ENCODE results near the gene GNAS.
"Not testable (repeated sequence)": the region's sequence is repeated elsewhere in the genome, so short reads cannot be mapped to it uniquely, and the experiment has no call there.

Gene GNAS

GRCh38 chr20:58852543-58853271, at the start of gene GNAS:
Gene GNAS (plus strand): TSS chr20:58852716.
- peak in 25 of 56 donors; percentile 7 to 51 (median 21) for DNase-seq

- no peak for DNase-seq
These were observed 49.0 kb upstream of the GNAS start for GRCh38 chr20:58803533-58803932.

- DNase-seq: no peak
These were observed 44.7 kb upstream of the GNAS start for GRCh38 chr20:58807801-58808200.

- no peak for DNase-seq
These were observed 44.1 kb upstream of the GNAS start for GRCh38 chr20:58808271-58809046.

- peak in 4 of 56 donors; percentile 2 to 33 (median 10) for DNase-seq
These were observed 42.2 kb upstream of the GNAS start for GRCh38 chr20:58810116-58810878.

GRCh38 chr20:58810879-58811250, 41.7 kb upstream of the GNAS start:
- DNase-seq: no peak

- DNase-seq: peak in 2 of 56 donors; percentile 2 to 8
These were observed 41.2 kb upstream of the GNAS start for GRCh38 chr20:58811334-58811733.

- DNase-seq: no peak
These were observed 39.1 kb upstream of the GNAS start for GRCh38 chr20:58813369-58813768.

- no peak for DNase-seq
These were observed 37.1 kb upstream of the GNAS start for GRCh38 chr20:58815448-58815847.

- DNase-seq: no peak
These were observed 36.5 kb upstream of the GNAS start for GRCh38 chr20:58816051-58816450.

- DNase-seq: no peak
These were observed 35.4 kb upstream of the GNAS start for GRCh38 chr20:58816957-58817651.

GRCh38 chr20:58817748-58818147, 34.8 kb upstream of the GNAS start:
- peak in 1 of 56 donors; percentile 14 for DNase-seq

- DNase-seq: no peak
These were observed 33.8 kb upstream of the GNAS start for GRCh38 chr20:58818586-58819285.

- no peak for DNase-seq
These were observed 32.6 kb upstream of the GNAS start for GRCh38 chr20:58819921-58820320.

GRCh38 chr20:58820515-58820914, 32.0 kb upstream of the GNAS start:
- not testable (repeated sequence) for DNase-seq

- DNase-seq: no peak
These were observed 30.4 kb upstream of the GNAS start for GRCh38 chr20:58822149-58822548.

GRCh38 chr20:58822748-58823730, 29.5 kb upstream of the GNAS start:
- DNase-seq: no peak

GRCh38 chr20:58824843-58825242, 27.7 kb upstream of the GNAS start:
- DNase-seq: no peak

GRCh38 chr20:58825450-58825849, 27.1 kb upstream of the GNAS start:
- DNase-seq: no peak

All from nucleus accumbens (tissue), 56 donors.